Osteoblast (primary cell): ENCODE results near the gene UPP1. TPM values are rescaled to one million over a fixed set of nuclear protein-coding genes. Genes with fewer than 3 reads are reported as not detected.
"Not testable (repeated sequence)": the region's sequence is repeated elsewhere in the genome, so short reads cannot be mapped to it uniquely, and the experiment has no call there.

Experiments used
- DNase-seq: peaks from one replicate; pipeline ENCODE4 v3.0.0; 2011; ENCODE audit warnings: low spot score, mixed read lengths; ENCODE audit not compliant: insufficient read length; ENCODE audit errors: missing footprints
- H2AFZ ChIP-seq: 2 replicates; pipeline ENCODE4 v1.6.0; 2011; ENCODE audit warnings: mild to moderate bottlenecking, low read length
- H3K27ac ChIP-seq: 2 replicates; pipeline ENCODE4 v1.5.1; 2011; ENCODE audit warnings: mild to moderate bottlenecking, low read depth, low read length, moderate library complexity
- H3K27me3 ChIP-seq: 2 replicates; pipeline ENCODE4 v1.6.0; 2012; ENCODE audit warnings: mild to moderate bottlenecking, control low read depth, inconsistent platforms, low read length, moderate library complexity; ENCODE audit not compliant: insufficient read depth
- H3K36me3 ChIP-seq: 2 replicates; pipeline ENCODE4 v1.5.1; 2011; ENCODE audit warnings: mild to moderate bottlenecking, low read length, control low read depth, moderate library complexity; ENCODE audit not compliant: insufficient read depth
- H3K4me1 ChIP-seq: 2 replicates; pipeline ENCODE4 v1.5.1; 2011; ENCODE audit warnings: mild to moderate bottlenecking, low read length, control low read depth, moderate library complexity; ENCODE audit not compliant: insufficient read depth
- H3K4me2 ChIP-seq: 2 replicates; pipeline ENCODE4 v1.6.0; 2011; ENCODE audit warnings: mild to moderate bottlenecking, low read length; ENCODE audit not compliant: insufficient read depth
- H3K4me3 ChIP-seq: fragments of 200-600 bp; sonication (generic); 3 replicates; pipeline ENCODE4 v1.5.1; 2012; ENCODE audit warnings: mild to moderate bottlenecking, low read length, inconsistent platforms; ENCODE audit not compliant: insufficient read depth
- H3K79me2 ChIP-seq: 2 replicates; pipeline ENCODE4 v1.6.0; 2012; ENCODE audit warnings: mild to moderate bottlenecking, low read length, control low read depth, inconsistent platforms; ENCODE audit not compliant: insufficient read depth
- H3K9me3 ChIP-seq: 2 replicates; pipeline ENCODE4 v1.5.1; 2011; ENCODE audit warnings: low read depth, low read length, control low read depth
- H4K20me1 ChIP-seq: 2 replicates; pipeline ENCODE4 v1.6.0; 2012; ENCODE audit warnings: mild to moderate bottlenecking, low read length, control low read depth; ENCODE audit not compliant: insufficient read depth
- total RNA-seq: library from RNA; depleted of rRNA; stranded (reverse); fragments of >200 nt; gene quantifications from 2 replicates; pipeline ENCODE4 v1.2.3, GENCODE V29; 2012
- TF ChIP-seq, protein P1 (sequence below): IDR thresholded peaks from 2 replicates; pipeline ENCODE4 v1.5.1; 2011; ENCODE audit warnings: mild to moderate bottlenecking, low read depth, low read length, moderate library complexity; ENCODE audit errors: extremely low read depth

UPP1 gene
- total RNA-seq, 1 donor, result 35.5 TPM

DNA sequence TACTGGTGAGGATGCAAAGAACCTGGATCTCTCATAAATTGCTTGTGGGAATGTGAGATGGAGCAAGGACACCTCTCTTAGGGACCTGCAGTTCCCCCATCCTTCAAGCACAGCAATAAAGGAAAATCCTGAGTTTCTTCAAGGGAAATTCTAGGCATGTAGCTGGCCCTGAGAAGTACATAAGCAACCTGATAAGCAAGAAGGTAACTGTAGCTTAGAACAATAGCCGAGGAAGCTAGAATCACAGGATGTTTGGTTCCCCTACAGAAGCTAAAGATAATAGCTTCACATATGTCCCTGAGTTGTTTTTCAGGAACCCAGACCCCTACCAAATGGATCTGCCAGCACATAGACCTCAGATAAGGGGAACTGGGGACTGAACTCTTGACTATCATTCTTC lies 11.6 kb upstream of the UPP1 start:
- no peak overlapping the region for H3K27ac ChIP-seq
- no peaks in the 10 kb centered on the region for H3K27me3 ChIP-seq
- TF ChIP-seq, protein P1, sequence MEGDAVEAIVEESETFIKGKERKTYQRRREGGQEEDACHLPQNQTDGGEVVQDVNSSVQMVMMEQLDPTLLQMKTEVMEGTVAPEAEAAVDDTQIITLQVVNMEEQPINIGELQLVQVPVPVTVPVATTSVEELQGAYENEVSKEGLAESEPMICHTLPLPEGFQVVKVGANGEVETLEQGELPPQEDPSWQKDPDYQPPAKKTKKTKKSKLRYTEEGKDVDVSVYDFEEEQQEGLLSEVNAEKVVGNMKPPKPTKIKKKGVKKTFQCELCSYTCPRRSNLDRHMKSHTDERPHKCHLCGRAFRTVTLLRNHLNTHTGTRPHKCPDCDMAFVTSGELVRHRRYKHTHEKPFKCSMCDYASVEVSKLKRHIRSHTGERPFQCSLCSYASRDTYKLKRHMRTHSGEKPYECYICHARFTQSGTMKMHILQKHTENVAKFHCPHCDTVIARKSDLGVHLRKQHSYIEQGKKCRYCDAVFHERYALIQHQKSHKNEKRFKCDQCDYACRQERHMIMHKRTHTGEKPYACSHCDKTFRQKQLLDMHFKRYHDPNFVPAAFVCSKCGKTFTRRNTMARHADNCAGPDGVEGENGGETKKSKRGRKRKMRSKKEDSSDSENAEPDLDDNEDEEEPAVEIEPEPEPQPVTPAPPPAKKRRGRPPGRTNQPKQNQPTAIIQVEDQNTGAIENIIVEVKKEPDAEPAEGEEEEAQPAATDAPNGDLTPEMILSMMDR, result no peak
- no peaks in the 10 kb centered on the region for H3K36me3 ChIP-seq
- H4K20me1 ChIP-seq, result no peaks in the 10 kb centered on the region
- H3K4me2 ChIP-seq, result no peak overlapping the region
- H3K4me3 ChIP-seq, result no peak overlapping the region
- H3K79me2 ChIP-seq, result no peaks in the 10 kb centered on the region
- no peaks in the 10 kb centered on the region for H3K9me3 ChIP-seq
- no peak for DNase-seq
- peaks cover 6% of the 10 kb centered on the region for H3K4me1 ChIP-seq
- H2AFZ ChIP-seq, result no peak overlapping the region

DNA sequence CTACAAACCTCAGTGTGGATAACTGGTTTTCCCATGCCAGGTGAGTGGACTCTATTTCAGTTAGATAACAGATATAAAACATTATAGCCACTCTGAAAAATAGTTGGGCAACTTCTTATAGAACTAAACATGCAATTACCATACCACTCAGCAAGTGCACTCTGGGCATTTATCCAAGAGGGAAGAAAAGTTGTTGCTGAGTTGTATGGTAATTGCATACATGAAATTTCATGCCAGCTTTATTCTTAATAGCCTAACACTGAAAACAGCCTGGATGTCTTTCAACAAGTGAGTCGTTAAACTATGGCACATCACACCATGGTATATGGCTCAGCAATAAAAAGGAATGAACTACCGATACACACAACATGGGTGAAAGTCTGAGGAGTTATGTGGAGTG lies 10.6 kb upstream of the UPP1 start:
- Histone ChIP-seq H3K9me3 (no peaks in the 10 kb centered on the region), H4K20me1 (no peaks in the 10 kb centered on the region), H3K4me1 (peaks cover 17% of the 10 kb centered on the region), H3K4me2 (no peak overlapping the region), H3K4me3 (no peak overlapping the region), H3K79me2 (no peaks in the 10 kb centered on the region), H2AFZ (no peak overlapping the region), H3K36me3 (no peaks in the 10 kb centered on the region), H3K27me3 (no peaks in the 10 kb centered on the region), H3K27ac (no peak overlapping the region)
- TF ChIP-seq, protein P1, result no peak
- DNase-seq, result peak; percentile 58

DNA sequence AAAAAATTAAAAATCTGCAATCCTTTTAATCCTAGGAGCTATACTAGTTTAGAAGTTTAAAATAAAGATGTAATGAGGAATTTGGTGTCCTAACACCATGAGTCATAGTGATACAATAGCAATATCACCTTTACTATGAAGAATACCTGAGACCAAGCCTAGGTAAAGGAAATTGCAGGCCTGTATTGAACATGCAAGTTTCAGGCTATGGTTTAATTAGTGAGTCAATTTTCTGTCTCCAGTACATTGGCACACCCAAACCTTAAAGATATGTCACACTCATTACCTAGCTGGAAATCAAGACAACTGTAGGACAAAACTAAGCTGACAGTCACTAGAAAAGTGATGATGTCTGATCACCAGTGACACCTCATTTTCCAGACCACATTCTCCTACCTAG lies 6.7 kb upstream of the UPP1 start:
- not testable (repeated sequence) for H3K9me3 ChIP-seq, H3K36me3 ChIP-seq, DNase-seq, H2AFZ ChIP-seq, H3K4me2 ChIP-seq, H3K79me2 ChIP-seq, H3K27me3 ChIP-seq, H3K4me3 ChIP-seq, H4K20me1 ChIP-seq
- Histone ChIP-seq H3K4me1 (peaks cover 42% of the 10 kb centered on the region), H3K27ac (peak overlapping the region; percentile 87)

DNA sequence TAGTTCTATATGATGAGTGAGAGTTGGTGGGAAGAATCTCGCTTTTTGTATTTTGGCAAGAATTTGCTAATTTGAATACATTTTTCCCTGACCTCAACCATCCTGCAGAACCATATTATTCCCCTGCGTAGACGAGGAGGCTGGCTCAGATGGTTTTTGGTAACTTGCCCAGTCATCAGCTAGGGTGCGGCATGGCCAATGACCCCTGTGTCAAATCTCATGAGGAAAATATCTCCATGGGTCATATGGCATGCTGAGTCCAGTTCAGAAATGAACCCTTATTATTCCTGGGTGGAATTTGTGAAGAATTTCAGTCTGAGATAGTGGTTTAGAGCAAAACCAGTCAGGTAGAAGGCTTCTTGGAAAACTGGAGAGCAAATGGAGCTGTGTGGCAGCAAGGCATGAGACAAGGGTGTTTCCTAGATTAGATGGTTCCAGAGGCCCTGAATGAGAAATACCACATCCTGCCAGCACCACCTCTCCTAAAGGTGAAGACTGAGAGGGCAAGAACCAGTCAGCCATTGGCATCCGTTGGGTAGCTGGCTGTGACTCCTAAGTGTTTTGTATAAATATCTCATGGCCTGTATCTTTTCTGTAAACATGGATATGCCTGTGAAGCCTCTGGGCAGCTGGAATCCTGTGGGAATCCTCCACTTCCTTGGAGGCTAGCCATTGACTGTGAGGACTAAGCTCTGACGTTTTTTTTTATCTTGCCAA lies 5.8 kb upstream of the UPP1 start:
- no peaks in the 10 kb centered on the region for H3K79me2 ChIP-seq
- peak overlapping the region; percentile 87 for H3K27ac ChIP-seq
- H2AFZ ChIP-seq, result no peak overlapping the region
- peak overlapping the region; percentile 47 for H3K4me2 ChIP-seq
- no peaks in the 10 kb centered on the region for H3K27me3 ChIP-seq
- no peaks in the 10 kb centered on the region for H4K20me1 ChIP-seq
- no peaks in the 10 kb centered on the region for H3K9me3 ChIP-seq
- peaks cover 51% of the 10 kb centered on the region for H3K4me1 ChIP-seq
- TF ChIP-seq, protein P1, result no peak
- no peak overlapping the region for H3K4me3 ChIP-seq
- no peaks in the 10 kb centered on the region for H3K36me3 ChIP-seq
- DNase-seq, result peak; percentile 86
